ENCODE measurements around the gene NKAIN2. TPM values are rescaled to one million over a fixed set of nuclear protein-coding genes. Genes with fewer than 3 reads are reported as not detected.
A peak's percentile ranks its signal among the peaks of the same experiment; 100 is the strongest.
"Not testable (repeated sequence)": the region's sequence is repeated elsewhere in the genome, so short reads cannot be mapped to it uniquely, and the experiment has no call there.

Gene NKAIN2
- total RNA-seq, 1 experiment from 2014 or later, result not detected

GRCh38 chr6:124297507-124297906 is 493.8 kb downstream of the NKAIN2 start:
- TF ChIP-seq CEBPB (IDR thresholded peaks at IDR 0.05; ENCODE audit: low read depth), result no peak
- peak; percentile 75 for TF ChIP-seq YY1 (IDR thresholded peaks at IDR 0.05; ENCODE audit: extremely low read depth, insufficient replicate concordance, low read depth, low read length)
- peak overlapping the region; percentile 24 for H2AFZ ChIP-seq (ENCODE audit: low read depth, low read length, poor library complexity, severe bottlenecking)
- intact Hi-C loops (cut with micrococcal nuclease), result no loop called here
- ATAC-seq (peak; percentile 57; the same call in 1 of the 2 replicates), DNase-seq (ENCODE audit: low read depth, low spot score) (no peak)
- BruUV-seq (replicated peaks), result no TSS peak
- H3K9ac ChIP-seq (ENCODE audit: low read length), result no peak overlapping the region
- ChIA-PET CTCF (no interaction called here), RAD21 (ENCODE audit: low non-redundant PET in 1 of 2, low total read pairs in 2 of 2, uncharacterized antibody in 2 of 2, unreplicated experiment in 2 of 2) (no interaction called here), POLR2A (no interaction called here)
- H3K4me3 ChIP-seq (replicated peaks in 1 of 2; ENCODE audit: low read depth in 1 of 2, low read length in 2 of 2), result peak overlapping the region; percentile 17 to 19; a peak in 3 of 4 replicates
- H3K36me3 ChIP-seq (ENCODE audit: control insufficient read depth in 1 of 2, insufficient read depth in 2 of 2, low read length in 2 of 2), result no peaks in the 10 kb centered on the region
- H3K9me2 ChIP-seq (ENCODE audit: insufficient read depth), result no peaks in the 10 kb centered on the region
- H3K27me3 ChIP-seq (ENCODE audit: insufficient read depth, low read length), result peaks cover 9% of the 10 kb centered on the region; the same call in 1 of the 2 replicates
- H3K79me2 ChIP-seq (ENCODE audit: insufficient read depth, low read length), result no peaks in the 10 kb centered on the region
- no peaks in the 10 kb centered on the region for H3K9me3 ChIP-seq (ENCODE audit: control insufficient read depth in 1 of 2, insufficient read depth in 1 of 2, low read depth in 1 of 2, low read length in 2 of 2)
- no peak overlapping the region for H3K27ac ChIP-seq (ENCODE audit: low read depth, low read length)
- H3K4me2 ChIP-seq (ENCODE audit: low read length), result peak overlapping the region; percentile 57
- H4K20me1 ChIP-seq (ENCODE audit: insufficient read depth), result no peaks in the 10 kb centered on the region
- no peaks in the 10 kb centered on the region for H3K4me1 ChIP-seq (ENCODE audit: control insufficient read depth in 1 of 2, insufficient read depth in 2 of 2, low read length in 2 of 2)

DNA sequence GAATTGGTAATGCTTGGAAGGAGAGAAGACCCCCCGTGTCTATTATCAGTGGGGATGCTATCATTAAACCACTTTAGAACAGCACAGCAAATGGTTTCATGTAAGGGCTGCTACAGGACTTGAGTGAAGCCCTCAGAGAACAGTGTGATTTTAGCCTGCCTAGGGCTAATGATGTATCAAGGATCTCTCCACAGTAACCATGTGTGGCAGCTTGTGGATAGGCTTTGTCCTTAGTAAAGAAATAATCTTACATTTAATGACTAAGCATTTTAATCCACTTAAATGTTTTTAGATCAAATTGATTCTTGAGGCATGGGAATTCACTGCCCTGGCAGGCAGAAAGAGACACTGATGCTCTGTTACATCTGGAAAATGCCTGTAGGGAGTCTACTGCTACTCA is 495.1 kb downstream of the NKAIN2 start:
- H2AFZ ChIP-seq (ENCODE audit: low read depth, low read length, poor library complexity, severe bottlenecking), result no peak overlapping the region
- ATAC-seq, result no peak
- peaks cover 9% of the 10 kb centered on the region; the same call in 1 of the 2 replicates for H3K27me3 ChIP-seq (ENCODE audit: insufficient read depth, low read length)
- no peak overlapping the region for H3K27ac ChIP-seq (ENCODE audit: low read depth, low read length)
- RAD21 ChIA-PET (ENCODE audit: low non-redundant PET in 1 of 2, low total read pairs in 2 of 2, uncharacterized antibody in 2 of 2, unreplicated experiment in 2 of 2), result no interaction called here
- H3K4me3 ChIP-seq (replicated peaks in 1 of 2; ENCODE audit: low read depth in 1 of 2, low read length in 2 of 2), result no peak overlapping the region
- H4K20me1 ChIP-seq (ENCODE audit: insufficient read depth), result no peaks in the 10 kb centered on the region
- H3K9ac ChIP-seq (ENCODE audit: low read length), result no peak overlapping the region
- no TSS peak for BruUV-seq (replicated peaks)
- H3K9me3 ChIP-seq (ENCODE audit: control insufficient read depth in 1 of 2, insufficient read depth in 1 of 2, low read depth in 1 of 2, low read length in 2 of 2), result no peaks in the 10 kb centered on the region
- no peaks in the 10 kb centered on the region for H3K36me3 ChIP-seq (ENCODE audit: control insufficient read depth in 1 of 2, insufficient read depth in 2 of 2, low read length in 2 of 2)
- DNase-seq (ENCODE audit: low read depth, low spot score), result no peak
- no peaks in the 10 kb centered on the region for H3K79me2 ChIP-seq (ENCODE audit: insufficient read depth, low read length)
- CTCF ChIA-PET, result no interaction called here
- POLR2A ChIA-PET, result no interaction called here
- no peaks in the 10 kb centered on the region for H3K4me1 ChIP-seq (ENCODE audit: control insufficient read depth in 1 of 2, insufficient read depth in 2 of 2, low read length in 2 of 2)
- TF ChIP-seq EGR1 (IDR thresholded peaks at IDR 0.05; ENCODE audit: low read depth) (no peak), MAX (IDR thresholded peaks at IDR 0.05) (no peak), EZH2phosphoT487 (IDR thresholded peaks at IDR 0.05; ENCODE audit: borderline replicate concordance) (no peak), CEBPB (IDR thresholded peaks at IDR 0.05; ENCODE audit: low read depth) (no peak), FOSL1 (IDR thresholded peaks at IDR 0.05; ENCODE audit: low read depth) (no peak), TCF7L2 (IDR thresholded peaks at IDR 0.05; ENCODE audit: borderline replicate concordance, extremely low read depth, insufficient read depth, insufficient read length) (no peak), SRF (IDR thresholded peaks at IDR 0.05; ENCODE audit: low read depth) (no peak), ZNF274 (IDR thresholded peaks at IDR 0.05; ENCODE audit: low read depth, low read length) (no peak), EZH2 (IDR thresholded peaks at IDR 0.05) (no peak), ELF1 (IDR thresholded peaks at IDR 0.05; ENCODE audit: borderline replicate concordance, low read depth) (no peak), RAD21 (IDR thresholded peaks at IDR 0.05; ENCODE audit: low read depth) (no peak), SIN3A (IDR thresholded peaks at IDR 0.05; ENCODE audit: low read depth) (no peak), SP1 (IDR thresholded peaks at IDR 0.05; ENCODE audit: low read depth) (no peak), POLR2A (IDR thresholded peaks at IDR 0.05; ENCODE audit: borderline replicate concordance, extremely low read depth, insufficient read depth, insufficient read length) (no peak), YY1 (IDR thresholded peaks at IDR 0.05; ENCODE audit: extremely low read depth, insufficient replicate concordance, low read depth, low read length) (no peak), CBX3 (IDR thresholded peaks at IDR 0.05; ENCODE audit: low read depth) (no peak), ZFX (IDR thresholded peaks at IDR 0.05) (no peak)
- TF ChIP-seq, protein P1, sequence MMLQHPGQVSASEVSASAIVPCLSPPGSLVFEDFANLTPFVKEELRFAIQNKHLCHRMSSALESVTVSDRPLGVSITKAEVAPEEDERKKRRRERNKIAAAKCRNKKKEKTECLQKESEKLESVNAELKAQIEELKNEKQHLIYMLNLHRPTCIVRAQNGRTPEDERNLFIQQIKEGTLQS (IDR thresholded peaks at IDR 0.05), result no peak
- H3K9me2 ChIP-seq (ENCODE audit: insufficient read depth), result no peaks in the 10 kb centered on the region
- H3K4me2 ChIP-seq (ENCODE audit: low read length), result no peak overlapping the region
- intact Hi-C loops (cut with micrococcal nuclease), result no loop called here

DNA sequence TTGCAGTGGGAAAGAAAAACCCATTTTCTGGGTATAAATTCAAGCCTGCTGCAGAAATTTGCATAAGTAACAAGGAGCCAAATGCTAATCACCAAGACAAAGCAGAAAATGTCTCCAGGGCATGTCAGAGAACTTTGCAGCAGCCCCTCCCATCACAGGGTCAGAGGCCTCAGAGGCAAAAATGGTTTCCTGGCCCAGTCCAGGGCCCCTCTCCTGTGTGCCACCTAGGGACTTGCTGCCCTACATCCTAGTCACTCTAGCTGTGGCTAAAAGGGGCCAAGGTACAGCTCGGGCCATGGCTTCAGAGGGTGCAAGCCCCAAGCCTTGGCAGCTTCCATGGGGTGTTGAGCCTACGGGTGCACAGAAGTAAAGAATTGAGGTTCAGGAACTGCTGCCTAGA is 497.2 kb downstream of the NKAIN2 start:
- H3K4me1 ChIP-seq (ENCODE audit: control insufficient read depth in 1 of 2, insufficient read depth in 2 of 2, low read length in 2 of 2); H3K79me2 ChIP-seq (ENCODE audit: insufficient read depth, low read length); DNase-seq (ENCODE audit: low read depth, low spot score); BruUV-seq (replicated peaks); CTCF ChIA-PET; H3K27ac ChIP-seq (ENCODE audit: low read depth, low read length); POLR2A ChIA-PET; RAD21 ChIA-PET (ENCODE audit: low non-redundant PET in 1 of 2, low total read pairs in 2 of 2, uncharacterized antibody in 2 of 2, unreplicated experiment in 2 of 2); H3K27me3 ChIP-seq (ENCODE audit: insufficient read depth, low read length); H2AFZ ChIP-seq (ENCODE audit: low read depth, low read length, poor library complexity, severe bottlenecking); intact Hi-C loops (cut with micrococcal nuclease); ATAC-seq; H3K9me3 ChIP-seq (ENCODE audit: control insufficient read depth in 1 of 2, insufficient read depth in 1 of 2, low read depth in 1 of 2, low read length in 2 of 2); H3K4me3 ChIP-seq (replicated peaks in 1 of 2; ENCODE audit: low read depth in 1 of 2, low read length in 2 of 2); H3K9ac ChIP-seq (ENCODE audit: low read length); H3K4me2 ChIP-seq (ENCODE audit: low read length); H3K36me3 ChIP-seq (ENCODE audit: control insufficient read depth in 1 of 2, insufficient read depth in 2 of 2, low read length in 2 of 2); H4K20me1 ChIP-seq (ENCODE audit: insufficient read depth); H3K9me2 ChIP-seq (ENCODE audit: insufficient read depth): not testable (repeated sequence)
